Measurements from ENCODE around the gene ZDHHC16. TPM values are rescaled to one million over a fixed set of nuclear protein-coding genes. Genes with fewer than 3 reads are reported as not detected.

The ZDHHC16 gene
- total RNA-seq, 1 experiment from 2014 or later, result 85.5 TPM

GRCh38 chr10:97479939-97480338 lies 34.0 kb downstream of the ZDHHC16 start:
- DNase-seq (ENCODE audit: low spot score), result no peak

GRCh38 chr10:97481071-97481470 lies 35.1 kb downstream of the ZDHHC16 start:
- no peak for DNase-seq (ENCODE audit: low spot score)

- DNase-seq (ENCODE audit: low spot score), result no peak
Observed at GRCh38 chr10:97482381-97482780, 36.4 kb downstream of the ZDHHC16 start.

GRCh38 chr10:97483506-97483905 lies 37.5 kb downstream of the ZDHHC16 start:
- no peak for DNase-seq (ENCODE audit: low spot score)

GRCh38 chr10:97483921-97484320 lies 37.9 kb downstream of the ZDHHC16 start:
- DNase-seq (ENCODE audit: low spot score), result no peak

- no peak for DNase-seq (ENCODE audit: low spot score)
Observed at GRCh38 chr10:97485647-97486281, 39.8 kb downstream of the ZDHHC16 start.

- no peak for DNase-seq (ENCODE audit: low spot score)
Observed at GRCh38 chr10:97490592-97490991, 44.6 kb downstream of the ZDHHC16 start.

GRCh38 chr10:97494151-97494550 lies 48.2 kb downstream of the ZDHHC16 start:
- DNase-seq (ENCODE audit: low spot score), result no peak

GRCh38 chr10:97494863-97495506 lies 49.0 kb downstream of the ZDHHC16 start:
- DNase-seq (ENCODE audit: low spot score), result no peak

- peak; percentile 72 for DNase-seq (ENCODE audit: low spot score)
Observed at GRCh38 chr10:97497572-97498075, 51.6 kb downstream of the ZDHHC16 start.

GRCh38 chr10:97498076-97498840 lies 52.3 kb downstream of the ZDHHC16 start, which contains the start of gene MMS19:
Gene MMS19, minus strand, starts transcription at chr10:97498422. Its CDS starts 38 bp downstream, at chr10:97498384.
- DNase-seq (ENCODE audit: low spot score), result peak; percentile 98

- DNase-seq (ENCODE audit: low spot score), result peak; percentile 46
Observed at GRCh38 chr10:97498841-97499560, 53.0 kb downstream of the ZDHHC16 start, which contains the start of gene UBTD1. Gene UBTD1, plus strand, starts transcription at chr10:97498924. Its CDS starts 280 bp downstream, at chr10:97499204.

GRCh38 chr10:97499561-97500296 lies 53.8 kb downstream of the ZDHHC16 start:
- DNase-seq (ENCODE audit: low spot score), result peak; percentile 50

- DNase-seq (ENCODE audit: low spot score), result no peak
Observed at GRCh38 chr10:97500297-97500575, 54.3 kb downstream of the ZDHHC16 start.

- no peak for DNase-seq (ENCODE audit: low spot score)
Observed at GRCh38 chr10:97502916-97503315, 56.9 kb downstream of the ZDHHC16 start.

GRCh38 chr10:97503406-97503805 lies 57.4 kb downstream of the ZDHHC16 start:
- DNase-seq (ENCODE audit: low spot score), result no peak

GRCh38 chr10:97505152-97505551 lies 59.2 kb downstream of the ZDHHC16 start:
- no peak for DNase-seq (ENCODE audit: low spot score)

GRCh38 chr10:97506199-97506991 lies 60.4 kb downstream of the ZDHHC16 start:
- no peak for DNase-seq (ENCODE audit: low spot score)
